Right lobe of liver (tissue), 4 donors: ENCODE data around the gene PPP1R12B.
"Not testable (repeated sequence)": the region's sequence is repeated elsewhere in the genome, so short reads cannot be mapped to it uniquely, and the experiment has no call there.

Experiments used
- POLR2A ChIP-seq: fragments of 450-650 bp; IDR thresholded peaks from one replicate; pipeline ENCODE4 v1.6.1; 2017; ENCODE audit warnings: antibody characterized with exemption, mild to moderate bottlenecking
- TF ChIP-seq, protein P1 (sequence below), 4 donors: fragments of 200-600 bp in 3 of 4; fragments of 450-650 bp in 1 of 4; IDR thresholded peaks; one replicate each; pipeline versions ENCODE4 v1.5.1 to v1.8.0; 2016 to 2022; ENCODE audit warnings: antibody characterized with exemption in 4 of 4, mild to moderate bottlenecking in 2 of 4
- donor health status: DM: no; HTN: no; CAD: no.
- donor health status: DM: no; HTN: no; CAD: no.
- donor health status: DM: no; HTN: yes; CAD: no.

DNA sequence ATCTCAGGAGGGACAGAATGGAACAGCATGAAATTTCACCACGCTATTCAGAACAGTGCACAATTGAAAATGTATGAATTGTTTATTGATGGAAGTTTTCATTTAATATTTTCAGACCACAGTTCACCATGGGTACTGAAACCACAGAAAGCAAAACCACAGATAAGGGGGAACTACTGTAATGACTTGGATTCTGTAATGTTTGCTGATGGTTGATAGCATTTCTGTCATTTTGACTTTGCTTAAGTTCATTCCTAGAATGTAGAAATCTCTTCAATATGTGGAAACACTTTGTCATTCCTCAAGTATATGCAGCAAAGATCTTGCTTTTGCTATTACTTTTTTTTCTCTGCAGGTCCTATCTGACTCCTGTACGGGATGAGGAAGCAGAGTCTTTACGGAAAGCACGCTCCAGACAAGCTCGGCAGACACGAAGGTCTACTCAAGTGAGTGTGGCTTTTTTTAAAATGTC, 139.7 kb downstream of the PPP1R12B start:
- TF ChIP-seq, protein P1, sequence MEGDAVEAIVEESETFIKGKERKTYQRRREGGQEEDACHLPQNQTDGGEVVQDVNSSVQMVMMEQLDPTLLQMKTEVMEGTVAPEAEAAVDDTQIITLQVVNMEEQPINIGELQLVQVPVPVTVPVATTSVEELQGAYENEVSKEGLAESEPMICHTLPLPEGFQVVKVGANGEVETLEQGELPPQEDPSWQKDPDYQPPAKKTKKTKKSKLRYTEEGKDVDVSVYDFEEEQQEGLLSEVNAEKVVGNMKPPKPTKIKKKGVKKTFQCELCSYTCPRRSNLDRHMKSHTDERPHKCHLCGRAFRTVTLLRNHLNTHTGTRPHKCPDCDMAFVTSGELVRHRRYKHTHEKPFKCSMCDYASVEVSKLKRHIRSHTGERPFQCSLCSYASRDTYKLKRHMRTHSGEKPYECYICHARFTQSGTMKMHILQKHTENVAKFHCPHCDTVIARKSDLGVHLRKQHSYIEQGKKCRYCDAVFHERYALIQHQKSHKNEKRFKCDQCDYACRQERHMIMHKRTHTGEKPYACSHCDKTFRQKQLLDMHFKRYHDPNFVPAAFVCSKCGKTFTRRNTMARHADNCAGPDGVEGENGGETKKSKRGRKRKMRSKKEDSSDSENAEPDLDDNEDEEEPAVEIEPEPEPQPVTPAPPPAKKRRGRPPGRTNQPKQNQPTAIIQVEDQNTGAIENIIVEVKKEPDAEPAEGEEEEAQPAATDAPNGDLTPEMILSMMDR (IDR thresholded peaks at IDR 0.05): not testable (repeated sequence)
- not testable (repeated sequence) for TF ChIP-seq POLR2A
